Stomach (tissue), 4 donors: ENCODE results near the gene MAP3K10.

Source experiments
- POLR2AphosphoS5 ChIP-seq, 3 donors: sonication (generic); formaldehyde crosslinking; IDR thresholded peaks; one replicate each; pipeline ENCODE4 v1.6.1; 2016; ENCODE audit warnings: antibody characterized with exemption in 3 of 3
- TF ChIP-seq, protein P1 (sequence below), 7 experiments: fragments of 450-650 bp in 4 of 7; fragments of 200-600 bp in 3 of 7; sonication (generic) in 3 of 7; IDR thresholded peaks; one replicate each; pipeline ENCODE4 v1.5.1; 2016 to 2019; ENCODE audit warnings: antibody characterized with exemption in 7 of 7, control low read depth in 2 of 7, mild to moderate bottlenecking in 1 of 7

DNA sequence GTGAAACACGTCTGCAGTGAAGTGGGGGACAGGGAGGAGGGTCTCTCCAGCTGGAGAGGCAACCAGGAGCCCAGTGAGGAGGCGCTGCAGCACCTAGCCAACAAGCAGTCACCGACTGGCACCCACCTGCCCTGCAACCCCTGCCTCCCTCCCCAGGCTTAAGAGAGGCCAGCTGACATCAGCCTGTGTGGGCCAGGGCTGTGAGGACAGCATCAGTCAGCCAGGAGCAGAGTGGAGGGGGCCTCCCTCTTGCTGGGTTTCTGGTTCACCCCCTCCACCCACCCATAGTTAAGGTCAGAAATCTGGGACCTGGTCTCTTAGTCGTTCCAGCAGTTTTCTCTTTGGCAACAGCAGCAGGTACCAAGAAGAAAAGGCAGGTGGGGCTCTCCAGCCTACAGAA, 60.8 kb downstream of the MAP3K10 start:
- TF ChIP-seq POLR2AphosphoS5 (IDR thresholded peaks at IDR 0.05): no peak
- TF ChIP-seq, protein P1, sequence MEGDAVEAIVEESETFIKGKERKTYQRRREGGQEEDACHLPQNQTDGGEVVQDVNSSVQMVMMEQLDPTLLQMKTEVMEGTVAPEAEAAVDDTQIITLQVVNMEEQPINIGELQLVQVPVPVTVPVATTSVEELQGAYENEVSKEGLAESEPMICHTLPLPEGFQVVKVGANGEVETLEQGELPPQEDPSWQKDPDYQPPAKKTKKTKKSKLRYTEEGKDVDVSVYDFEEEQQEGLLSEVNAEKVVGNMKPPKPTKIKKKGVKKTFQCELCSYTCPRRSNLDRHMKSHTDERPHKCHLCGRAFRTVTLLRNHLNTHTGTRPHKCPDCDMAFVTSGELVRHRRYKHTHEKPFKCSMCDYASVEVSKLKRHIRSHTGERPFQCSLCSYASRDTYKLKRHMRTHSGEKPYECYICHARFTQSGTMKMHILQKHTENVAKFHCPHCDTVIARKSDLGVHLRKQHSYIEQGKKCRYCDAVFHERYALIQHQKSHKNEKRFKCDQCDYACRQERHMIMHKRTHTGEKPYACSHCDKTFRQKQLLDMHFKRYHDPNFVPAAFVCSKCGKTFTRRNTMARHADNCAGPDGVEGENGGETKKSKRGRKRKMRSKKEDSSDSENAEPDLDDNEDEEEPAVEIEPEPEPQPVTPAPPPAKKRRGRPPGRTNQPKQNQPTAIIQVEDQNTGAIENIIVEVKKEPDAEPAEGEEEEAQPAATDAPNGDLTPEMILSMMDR (IDR thresholded peaks at IDR 0.05): no peak
